Activated B cell treated with CpG ODN at 0.5 μM for 24 hours (primary cell): ENCODE measurements around the gene PNKD. TPM values are rescaled to one million over a fixed set of nuclear protein-coding genes. Genes with fewer than 3 reads are reported as not detected.

ENCODE experiments used
- ATAC-seq: fragments of 200-7000 bp; cut with Tn5 transposase; one replicate; pipeline ENCODE4 v1.10.0; 2021; ENCODE audit warnings: low read depth, mild to moderate bottlenecking, moderate library complexity
- CTCF ChIA-PET: fragments of 350-600 bp; sonication (Branson Sonifier 250); formaldehyde crosslinking; loops from one replicate; lab custom pipeline; 2021; ENCODE audit warnings: antibody characterized with exemption; lab: Charles Lee
- POLR2A ChIA-PET: fragments of 350-600 bp; sonication (Branson Sonifier 250); formaldehyde crosslinking; loops from one replicate; lab custom pipeline; 2021; ENCODE audit warnings: antibody characterized with exemption; lab: Charles Lee
- DNase-seq: peaks from one replicate; pipeline ENCODE4 v3.0.0; 2022
- H3K27ac Mint-ChIP-seq: one replicate; pipeline ENCODE4 v1.8.0; 2020; ENCODE audit warnings: mixed read lengths
- H3K27me3 Mint-ChIP-seq: one replicate; pipeline ENCODE4 v1.8.0; 2021; ENCODE audit warnings: mixed read lengths
- H3K36me3 Mint-ChIP-seq: one replicate; pipeline ENCODE4 v1.8.0; 2021; ENCODE audit warnings: low read depth, mixed read lengths
- H3K4me1 Mint-ChIP-seq: one replicate; pipeline ENCODE4 v1.8.0; 2021; ENCODE audit warnings: mixed read lengths
- H3K4me3 Mint-ChIP-seq: one replicate; pipeline ENCODE4 v1.8.0; 2020; ENCODE audit warnings: mild to moderate bottlenecking, mixed read lengths
- H3K9me3 Mint-ChIP-seq: one replicate; pipeline ENCODE4 v1.8.0; 2020; ENCODE audit warnings: mixed read lengths
- intact Hi-C: fragments of 100-400 bp; cut with micrococcal nuclease; formaldehyde crosslinking; loops from one replicate; pipeline ENCODE4 v1.15.1; 2024
- total RNA-seq: library from RNA; stranded (reverse); gene quantifications from 2 replicates; pipeline ENCODE4 v1.2.3, GENCODE V29; 2022
- TF ChIP-seq, protein P1 (sequence below): fragments of 200-600 bp; IDR thresholded peaks from one replicate; pipeline ENCODE4 v1.8.0; 2022; ENCODE audit warnings: antibody characterized with exemption, mild to moderate bottlenecking

Gene PNKD
- total RNA-seq, 1 donor from 2014 or later: 21.0 TPM

DNA sequence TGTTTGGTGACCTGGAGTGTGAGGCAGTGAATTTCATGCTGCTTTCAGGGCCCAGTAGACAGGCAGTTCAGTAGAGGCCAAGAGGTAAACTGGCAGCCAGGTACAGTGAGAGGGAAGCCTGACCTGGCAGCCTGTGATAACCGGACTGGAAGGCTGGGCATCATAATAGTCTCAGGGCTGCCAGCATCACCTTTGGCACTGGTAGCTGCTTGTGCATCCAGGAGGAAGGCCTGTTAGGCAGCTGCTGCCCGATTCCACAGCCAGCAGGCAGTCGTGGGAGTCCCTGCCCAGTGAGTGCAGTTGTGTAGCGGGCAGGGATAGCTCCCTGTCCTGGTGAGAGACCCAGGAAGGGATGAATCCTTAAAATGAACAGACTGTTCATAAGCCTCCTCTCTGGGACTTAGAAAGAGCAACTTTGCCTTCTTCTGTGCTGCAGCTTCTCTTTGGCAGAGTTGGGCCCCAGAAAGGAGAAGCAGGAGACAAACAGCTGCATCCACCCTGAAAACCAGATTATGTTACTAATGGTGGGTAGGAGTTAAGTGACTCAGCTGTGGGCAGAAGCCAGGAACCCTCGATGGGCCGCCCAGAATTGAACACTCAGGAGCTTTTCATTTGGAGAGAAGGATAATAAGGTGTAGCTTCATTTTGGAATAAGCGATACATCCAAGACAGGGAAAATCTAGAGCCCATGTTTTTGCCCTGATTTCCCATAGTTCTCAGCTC is 17.6 kb upstream of the PNKD start:
- no peaks in the 10 kb centered on the region for H3K27me3 Mint-ChIP-seq
- DNase-seq (no peak), ATAC-seq (no peak)
- TF ChIP-seq, protein P1, sequence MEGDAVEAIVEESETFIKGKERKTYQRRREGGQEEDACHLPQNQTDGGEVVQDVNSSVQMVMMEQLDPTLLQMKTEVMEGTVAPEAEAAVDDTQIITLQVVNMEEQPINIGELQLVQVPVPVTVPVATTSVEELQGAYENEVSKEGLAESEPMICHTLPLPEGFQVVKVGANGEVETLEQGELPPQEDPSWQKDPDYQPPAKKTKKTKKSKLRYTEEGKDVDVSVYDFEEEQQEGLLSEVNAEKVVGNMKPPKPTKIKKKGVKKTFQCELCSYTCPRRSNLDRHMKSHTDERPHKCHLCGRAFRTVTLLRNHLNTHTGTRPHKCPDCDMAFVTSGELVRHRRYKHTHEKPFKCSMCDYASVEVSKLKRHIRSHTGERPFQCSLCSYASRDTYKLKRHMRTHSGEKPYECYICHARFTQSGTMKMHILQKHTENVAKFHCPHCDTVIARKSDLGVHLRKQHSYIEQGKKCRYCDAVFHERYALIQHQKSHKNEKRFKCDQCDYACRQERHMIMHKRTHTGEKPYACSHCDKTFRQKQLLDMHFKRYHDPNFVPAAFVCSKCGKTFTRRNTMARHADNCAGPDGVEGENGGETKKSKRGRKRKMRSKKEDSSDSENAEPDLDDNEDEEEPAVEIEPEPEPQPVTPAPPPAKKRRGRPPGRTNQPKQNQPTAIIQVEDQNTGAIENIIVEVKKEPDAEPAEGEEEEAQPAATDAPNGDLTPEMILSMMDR: no peak
- ChIA-PET POLR2A (interaction anchor here (0.5 to 1.0 kb wide), 2 partner anchors 15 to 34 kb away, joined by 3 to 4 read pairs; no protein-coding TSS in a partner anchor), CTCF (interaction anchor here (1.0 to 1.5 kb wide), 3 partner anchors 19 to 84 kb away, joined by 3 to 5 read pairs (median 4); no protein-coding TSS in a partner anchor)
- H3K36me3 Mint-ChIP-seq: peaks cover 88% of the 10 kb centered on the region
- no peak overlapping the region for H3K27ac Mint-ChIP-seq
- H3K4me3 Mint-ChIP-seq: no peak overlapping the region
- peaks cover 27% of the 10 kb centered on the region for H3K4me1 Mint-ChIP-seq
- H3K9me3 Mint-ChIP-seq: no peaks in the 10 kb centered on the region
- intact Hi-C loops: no loop called here

GRCh38 chr2:218253232-218253625 is 17.1 kb upstream of the PNKD start:
- no peak overlapping the region for H3K4me3 Mint-ChIP-seq
- H3K4me1 Mint-ChIP-seq: peaks cover 30% of the 10 kb centered on the region
- TF ChIP-seq, protein P1: no peak
- H3K27me3 Mint-ChIP-seq: no peaks in the 10 kb centered on the region
- no peaks in the 10 kb centered on the region for H3K9me3 Mint-ChIP-seq
- no peak for ATAC-seq
- no peak for DNase-seq
- ChIA-PET CTCF (interaction anchor here (1.0 to 1.5 kb wide), 3 partner anchors 18 to 85 kb away, joined by 3 to 5 read pairs (median 4); no protein-coding TSS in a partner anchor), POLR2A (interaction anchor here (0.7 kb wide), 3 partner anchors 22 to 34 kb away, joined by 3 to 6 read pairs (median 4); no protein-coding TSS in a partner anchor)
- H3K36me3 Mint-ChIP-seq: peaks cover 84% of the 10 kb centered on the region
- H3K27ac Mint-ChIP-seq: no peak overlapping the region
- intact Hi-C loops: no loop called here

- ATAC-seq (no peak), DNase-seq (no peak)
- TF ChIP-seq, protein P1: no peak
- Mint-ChIP-seq H3K4me3 (no peak overlapping the region), H3K36me3 (peaks cover 64% of the 10 kb centered on the region), H3K27me3 (no peaks in the 10 kb centered on the region), H3K27ac (peak overlapping the region; percentile 92), H3K4me1 (peaks cover 51% of the 10 kb centered on the region), H3K9me3 (no peaks in the 10 kb centered on the region)
- intact Hi-C loops: no loop called here
- CTCF ChIA-PET: interaction anchor here (0.9 kb wide), 1 partner anchor 18 kb away, joined by 3 read pairs; no protein-coding TSS in a partner anchor
- POLR2A ChIA-PET: interaction anchor here (3.5 to 8.4 kb wide), 2 partner anchors 26 to 37 kb away, joined by 31 to 94 read pairs; partner anchors contain the start of gene ARPC2
Measured at GRCh38 chr2:218255446-218255845, 14.9 kb upstream of the PNKD start.

- TF ChIP-seq, protein P1: no peak
- POLR2A ChIA-PET: interaction anchor here (0.6 to 8.4 kb wide), 12 partner anchors 10 to 1188 kb away, joined by 3 to 94 read pairs (median 4); partner anchors contain the start of genes AAMP, ARPC2 and PNKD
- H3K4me3 Mint-ChIP-seq: peak overlapping the region; percentile 73
- CTCF ChIA-PET: interaction anchor here (0.6 to 3.6 kb wide), 16 partner anchors 11 to 291 kb away, joined by 3 to 29 read pairs (median 4); partner anchors contain the start of genes AAMP, ARPC2, CXCR1 and PNKD
- H3K4me1 Mint-ChIP-seq: peaks cover 64% of the 10 kb centered on the region
- intact Hi-C loops: loop anchor here (1.0 kb wide), 9 partner anchors 14 to 312 kb away; partner anchors contain the start of genes AAMP, ARPC2, CNOT9 and PNKD
- no peaks in the 10 kb centered on the region for H3K9me3 Mint-ChIP-seq
- no peak for DNase-seq
- H3K36me3 Mint-ChIP-seq: peaks cover 50% of the 10 kb centered on the region
- no peak for ATAC-seq
- peak overlapping the region; percentile 92 for H3K27ac Mint-ChIP-seq
- no peaks in the 10 kb centered on the region for H3K27me3 Mint-ChIP-seq
Measured at GRCh38 chr2:218256612-218257350, 13.5 kb upstream of the PNKD start.
